Transverse colon (tissue), 4 donors: ENCODE data around the gene IQSEC3. TPM values are rescaled to one million over a fixed set of nuclear protein-coding genes. Genes with fewer than 3 reads are reported as not detected.

Experiments used
- DNase-seq: peaks from one replicate; pipeline ENCODE4 v3.0.0-alpha.2; 2019
- H3K27ac ChIP-seq, 4 donors: fragments of 200-600 bp; sonication (generic); 2 replicates each; pipeline ENCODE4 v1.5.1; 2016 to 2018; ENCODE audit warnings: inconsistent platforms in 4 of 4
- H3K27me3 ChIP-seq: fragments of 200-600 bp; sonication (generic); 2 replicates; pipeline ENCODE4 v1.5.1; 2017; ENCODE audit warnings: inconsistent platforms
- H3K36me3 ChIP-seq, 4 donors: fragments of 200-600 bp; sonication (generic); 2 replicates each; pipeline ENCODE4 v1.5.1; 2017 to 2019; ENCODE audit warnings: inconsistent platforms in 4 of 4
- H3K4me1 ChIP-seq, 4 donors: fragments of 200-600 bp; sonication (generic); 2 replicates each; pipeline ENCODE4 v1.5.1; 2017 to 2020; ENCODE audit warnings: inconsistent platforms in 4 of 4
- H3K4me3 ChIP-seq, 4 donors: fragments of 200-600 bp; sonication (generic); 1 replicate in 1 of 4; 2 replicates in 3 of 4; pipeline versions ENCODE4 v1.5.1 to v1.6.1; 2017 to 2019; ENCODE audit warnings: inconsistent platforms in 4 of 4
- H3K9me3 ChIP-seq, 2 donors: fragments of 200-600 bp; sonication (generic); 2 replicates each; pipeline ENCODE4 v1.5.1; 2017 to 2019; ENCODE audit warnings: inconsistent platforms in 2 of 2
- EP300 ChIP-seq: sonication (generic); formaldehyde crosslinking; IDR thresholded peaks from one replicate; pipeline ENCODE4 v1.6.1; 2017; ENCODE audit warnings: antibody characterized with exemption, low read depth
- POLR2A ChIP-seq: fragments of 450-650 bp; IDR thresholded peaks from one replicate; pipeline ENCODE4 v1.6.1; 2016; ENCODE audit warnings: antibody characterized with exemption, mild to moderate bottlenecking, moderate library complexity
- POLR2AphosphoS5 ChIP-seq, 3 donors: sonication (generic); formaldehyde crosslinking; IDR thresholded peaks; one replicate each; pipeline ENCODE4 v1.6.1; 2016; ENCODE audit warnings: antibody characterized with exemption in 3 of 3
- WGBS, 2 donors: methylation state at CpG; one replicate each; pipeline ENCODE4 v1.1.5; 2018; ENCODE audit warnings: low coverage in 1 of 2; 5-methylcytosine and 5-hydroxymethylcytosine counted together
- in situ Hi-C, 4 donors: fragments of 200-750 bp; cut with MboI; loops; one replicate each; pipeline versions ENCODE4 v1.15.0 to v1.15.1; 2017; ENCODE audit warnings: low sequenced_read_pairs in 3 of 4, low pct_ligation_motif_present in 1 of 4, low pct_unique_long_range_greater_than_20kb in 1 of 4
- intact Hi-C: fragments of 100-400 bp; cut with DNase I; formaldehyde crosslinking; loops from one replicate; pipeline ENCODE4 v1.15.1; 2023; ENCODE audit warnings: low total_unique reads
- total RNA-seq, 4 donors: library from RNA; depleted of rRNA; stranded (reverse); fragments of >200 nt; gene quantifications; one replicate each; pipeline ENCODE4 v1.1.0, GENCODE V29; 2016
- TF ChIP-seq, protein P1 (sequence below), 5 experiments: fragments of 200-600 bp in 3 of 5; fragments of 450-650 bp in 2 of 5; sonication (generic) in 3 of 5; IDR thresholded peaks; 1 replicate in 2 of 5; 2 replicates in 3 of 5; pipeline ENCODE4 v1.5.1; 2016 to 2017; ENCODE audit warnings: antibody characterized with exemption in 5 of 5, inconsistent platforms in 3 of 5, mild to moderate bottlenecking in 2 of 5, moderate library complexity in 1 of 5

The IQSEC3 gene
- total RNA-seq, 4 donors from 2014 or later = 0.16 to 35.4 (median 0.27) TPM; not detected in 1

DNA sequence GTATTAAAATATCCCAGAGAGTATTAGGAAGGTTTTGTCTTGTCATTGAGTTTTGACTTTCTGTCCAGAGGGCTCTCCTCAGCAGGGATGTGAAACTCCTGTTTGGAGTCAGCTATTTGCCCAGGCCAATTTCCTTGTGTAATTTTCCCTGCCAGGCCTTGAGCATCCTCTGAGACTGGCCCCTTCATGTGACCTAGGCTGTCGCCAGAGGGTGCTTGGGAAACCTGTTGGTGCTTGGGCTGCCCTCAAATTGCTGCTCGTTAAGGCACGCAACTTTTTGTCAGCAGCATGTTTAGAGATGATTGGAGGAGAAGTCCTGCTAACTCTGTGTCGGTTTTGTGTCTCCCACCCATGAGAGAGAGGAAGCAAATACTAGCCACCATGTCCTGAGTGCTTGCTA, 39.1 kb downstream of the IQSEC3 start:
- peaks cover 38% of the 10 kb centered on the region for H3K27me3 ChIP-seq
- in situ Hi-C loops = no loop called here

DNA sequence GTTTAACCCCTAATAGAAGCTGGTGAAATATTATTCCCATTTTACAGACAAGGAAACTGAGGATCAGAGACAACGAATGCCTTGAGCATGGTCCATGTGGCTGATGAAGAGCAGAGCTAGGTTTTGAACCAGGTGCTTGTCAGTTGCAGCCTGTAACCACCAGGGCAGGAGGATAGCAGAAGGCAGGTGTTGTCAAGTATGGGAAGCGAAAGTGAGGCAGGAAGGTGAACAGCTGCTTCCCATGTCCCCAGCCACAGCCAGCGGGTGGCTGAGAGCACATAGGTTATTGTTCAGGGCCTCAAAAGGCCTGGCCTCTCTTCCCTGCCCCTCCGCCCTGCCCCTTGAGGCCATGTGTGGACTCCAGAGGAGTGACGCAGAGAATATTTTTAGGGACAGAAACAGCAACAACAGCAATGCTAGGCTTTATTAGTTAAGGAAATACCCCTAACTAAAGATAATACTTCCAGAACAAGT, 39.6 kb downstream of the IQSEC3 start:
- no peak overlapping the region for H3K4me3 ChIP-seq
- peaks cover 0 to 18% (median 0%) of the 10 kb centered on the region in 4 donors for H3K4me1 ChIP-seq
- H3K27ac ChIP-seq = no peak overlapping the region
- TF ChIP-seq EP300 (no peak), POLR2A (no peak), POLR2AphosphoS5 (IDR thresholded peaks at IDR 0.05) (no peak)
- TF ChIP-seq, protein P1, sequence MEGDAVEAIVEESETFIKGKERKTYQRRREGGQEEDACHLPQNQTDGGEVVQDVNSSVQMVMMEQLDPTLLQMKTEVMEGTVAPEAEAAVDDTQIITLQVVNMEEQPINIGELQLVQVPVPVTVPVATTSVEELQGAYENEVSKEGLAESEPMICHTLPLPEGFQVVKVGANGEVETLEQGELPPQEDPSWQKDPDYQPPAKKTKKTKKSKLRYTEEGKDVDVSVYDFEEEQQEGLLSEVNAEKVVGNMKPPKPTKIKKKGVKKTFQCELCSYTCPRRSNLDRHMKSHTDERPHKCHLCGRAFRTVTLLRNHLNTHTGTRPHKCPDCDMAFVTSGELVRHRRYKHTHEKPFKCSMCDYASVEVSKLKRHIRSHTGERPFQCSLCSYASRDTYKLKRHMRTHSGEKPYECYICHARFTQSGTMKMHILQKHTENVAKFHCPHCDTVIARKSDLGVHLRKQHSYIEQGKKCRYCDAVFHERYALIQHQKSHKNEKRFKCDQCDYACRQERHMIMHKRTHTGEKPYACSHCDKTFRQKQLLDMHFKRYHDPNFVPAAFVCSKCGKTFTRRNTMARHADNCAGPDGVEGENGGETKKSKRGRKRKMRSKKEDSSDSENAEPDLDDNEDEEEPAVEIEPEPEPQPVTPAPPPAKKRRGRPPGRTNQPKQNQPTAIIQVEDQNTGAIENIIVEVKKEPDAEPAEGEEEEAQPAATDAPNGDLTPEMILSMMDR (IDR thresholded peaks at IDR 0.05) = no peak
- intact Hi-C loops = no loop called here
- peaks cover 34% of the 10 kb centered on the region for H3K27me3 ChIP-seq
- in situ Hi-C loops = no loop called here
- WGBS, 2 donors = 65% methylated on average over 5 of the region's 5 CpGs; no CpG with 5 or more reads in 1 of the 2 donors
- H3K36me3 ChIP-seq = no peaks in the 10 kb centered on the region
- no peaks in the 10 kb centered on the region for H3K9me3 ChIP-seq
- peak; percentile 54 for DNase-seq

More for the DNA sequence above, 39.1 kb downstream of the IQSEC3 start:
- DNase-seq = no peak
- H3K4me1 ChIP-seq = peaks cover 0 to 18% (median 0%) of the 10 kb centered on the region in 4 donors
- 71% methylated on average over 4 of the region's 4 CpGs; no CpG with 5 or more reads in 1 of the 2 donors for WGBS, 2 donors
- H3K9me3 ChIP-seq = no peaks in the 10 kb centered on the region
- intact Hi-C loops = no loop called here
- H3K27ac ChIP-seq = no peak overlapping the region
- TF ChIP-seq, protein P1 (IDR thresholded peaks at IDR 0.05) = no peak
- TF ChIP-seq POLR2AphosphoS5 (IDR thresholded peaks at IDR 0.05) (no peak), EP300 (no peak), POLR2A (no peak)
- no peaks in the 10 kb centered on the region for H3K36me3 ChIP-seq
- no peak overlapping the region for H3K4me3 ChIP-seq

GRCh38 chr12:108594-108993, 42.0 kb downstream of the IQSEC3 start:
- H3K4me3 ChIP-seq = no peak overlapping the region
- WGBS, 2 donors = 39% methylated on average over 9 of the region's 9 CpGs; no CpG with 5 or more reads in 1 of the 2 donors
- in situ Hi-C loops = no loop called here
- peaks cover 0 to 18% (median 0%) of the 10 kb centered on the region in 4 donors for H3K4me1 ChIP-seq
- H3K9me3 ChIP-seq = no peaks in the 10 kb centered on the region
- no peak overlapping the region for H3K27ac ChIP-seq
- H3K36me3 ChIP-seq = no peaks in the 10 kb centered on the region
- TF ChIP-seq EP300 = no peak
- TF ChIP-seq POLR2AphosphoS5 (IDR thresholded peaks at IDR 0.05) = no peak
- intact Hi-C loops = no loop called here
- peaks cover 21% of the 10 kb centered on the region for H3K27me3 ChIP-seq
- peak; percentile 49 for DNase-seq

GRCh38 chr12:109446-109845, 42.9 kb downstream of the IQSEC3 start:
- in situ Hi-C loops = no loop called here
- H3K27me3 ChIP-seq = peaks cover 13% of the 10 kb centered on the region
- H3K4me3 ChIP-seq = no peak overlapping the region
- no peak for DNase-seq
- no peak overlapping the region for H3K27ac ChIP-seq
- WGBS, 2 donors = 60 to 70% methylated on average over 5 to 6 of the region's 6 CpGs
- intact Hi-C loops = no loop called here
- H3K36me3 ChIP-seq = no peaks in the 10 kb centered on the region
- H3K4me1 ChIP-seq = peaks cover 0 to 15% (median 0%) of the 10 kb centered on the region in 4 donors
- TF ChIP-seq, protein P1 (IDR thresholded peaks at IDR 0.05) = no peak
- no peak for TF ChIP-seq EP300
- no peak for TF ChIP-seq POLR2AphosphoS5 (IDR thresholded peaks at IDR 0.05)
- no peak for TF ChIP-seq POLR2A
- H3K9me3 ChIP-seq = no peaks in the 10 kb centered on the region

- Histone ChIP-seq H3K4me3 (no peak overlapping the region), H3K4me1 (peaks cover 0 to 10% (median 0%) of the 10 kb centered on the region in 4 donors), H3K27me3 (peaks cover 9% of the 10 kb centered on the region), H3K27ac (no peak overlapping the region), H3K9me3 (no peaks in the 10 kb centered on the region), H3K36me3 (no peaks in the 10 kb centered on the region)
- TF ChIP-seq, protein P1 (IDR thresholded peaks at IDR 0.05) = no peak
- TF ChIP-seq EP300 (no peak), POLR2AphosphoS5 (IDR thresholded peaks at IDR 0.05) (no peak), POLR2A (no peak)
- in situ Hi-C loops (no loop called here), intact Hi-C loops (no loop called here)
- WGBS, 2 donors = 71 to 72% methylated on average over 3 of the region's 3 CpGs
- no peak for DNase-seq
These were observed 43.3 kb downstream of the IQSEC3 start for GRCh38 chr12:109872-110271.
